HG02588 (cell line): Measurements from ENCODE around the gene PRAMEF12.
"Not testable (repeated sequence)": the region's sequence is repeated elsewhere in the genome, so short reads cannot be mapped to it uniquely, and the experiment has no call there.

ENCODE experiments used
- ATAC-seq: cut with Tn5 transposase; IDR thresholded peaks from one replicate; pipeline ENCODE4 v1.9.1; 2021; ENCODE audit warnings: mild to moderate bottlenecking, moderate library complexity; ENCODE audit not compliant: unreplicated experiment

Gene PRAMEF12

DNA sequence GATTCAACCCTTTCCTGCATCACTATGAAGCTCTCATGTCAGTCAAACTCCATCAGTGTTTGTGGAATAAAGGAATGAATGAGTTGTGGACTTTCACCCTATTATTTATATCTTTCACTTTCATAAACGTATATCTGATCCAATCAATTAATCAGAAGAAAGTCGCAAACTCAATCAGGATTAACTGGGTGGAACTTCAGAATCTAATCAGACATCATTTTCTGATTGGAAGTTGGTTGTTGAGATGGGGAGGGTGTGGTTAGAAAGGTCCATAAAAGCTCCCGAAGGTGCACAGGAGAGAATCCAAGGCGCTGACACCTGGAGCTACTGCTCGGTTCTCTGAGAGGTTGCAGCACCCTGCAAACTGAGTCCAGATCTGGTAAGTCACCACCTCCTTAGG, at the start of gene PRAMEF12:
TSS of gene PRAMEF12 (plus strand) at position 301 of the 400 bp plus-strand sequence. CDS start 1,130 bp downstream, outside the sequence.
- no peak for ATAC-seq

DNA sequence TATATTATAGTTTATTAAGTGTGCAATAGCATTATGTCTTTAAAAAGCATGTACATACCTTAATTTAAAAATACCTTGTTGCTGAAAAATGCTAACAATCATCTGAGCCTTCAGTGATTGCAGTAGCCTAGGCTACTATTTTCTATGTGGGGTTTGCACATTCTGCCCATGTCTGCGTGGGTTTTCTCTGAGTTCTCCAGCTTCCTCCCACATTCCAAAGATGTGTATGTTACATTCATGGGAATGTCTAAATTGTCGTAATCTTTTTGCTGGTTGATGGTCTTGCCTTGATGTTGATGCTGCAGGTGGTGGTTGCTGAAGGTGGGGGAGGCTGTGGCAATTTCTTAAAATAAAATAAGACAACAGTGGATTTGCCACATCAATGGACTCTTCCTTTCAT, 45.1 kb upstream of the PRAMEF12 start:
- ATAC-seq = no peak

DNA sequence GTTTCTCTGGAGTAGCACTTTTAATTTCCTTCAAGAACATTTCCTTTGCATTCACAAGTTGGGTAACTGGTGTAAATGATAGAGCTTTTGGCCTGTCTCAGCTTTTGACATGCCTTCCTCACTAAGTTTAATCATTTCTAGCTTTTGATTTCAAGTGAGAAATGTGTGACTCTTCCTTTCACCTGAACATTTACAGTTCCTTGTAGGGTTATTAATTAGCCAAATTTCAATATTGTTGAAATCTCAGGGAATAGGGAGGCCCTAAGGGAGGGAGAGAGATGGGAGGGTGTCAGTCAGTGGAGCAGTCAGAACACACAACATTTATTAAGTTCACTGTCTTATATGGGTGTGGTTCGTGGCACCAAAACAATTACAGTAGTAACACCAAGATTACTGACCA, 43.4 kb upstream of the PRAMEF12 start:
- no peak for ATAC-seq

DNA sequence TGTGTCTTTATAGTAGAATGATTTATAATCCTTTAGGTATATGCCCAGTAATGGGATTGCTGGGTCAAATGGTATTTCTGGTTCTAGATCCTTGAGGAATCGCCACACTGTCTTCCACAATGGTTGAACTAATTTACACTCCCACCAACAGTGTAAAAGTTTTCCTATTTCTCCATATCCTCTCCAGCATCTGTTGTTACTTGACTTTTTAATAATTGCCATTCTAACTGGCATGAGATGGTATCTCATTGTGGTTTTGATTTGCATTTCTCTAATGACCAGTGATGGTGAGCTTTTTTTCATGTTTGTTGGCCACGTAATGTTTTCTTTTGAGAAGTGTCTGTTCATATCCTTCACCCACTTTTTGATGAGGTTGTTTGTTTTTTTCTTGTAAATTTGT, 42.5 kb upstream of the PRAMEF12 start:
- ATAC-seq = not testable (repeated sequence)

DNA sequence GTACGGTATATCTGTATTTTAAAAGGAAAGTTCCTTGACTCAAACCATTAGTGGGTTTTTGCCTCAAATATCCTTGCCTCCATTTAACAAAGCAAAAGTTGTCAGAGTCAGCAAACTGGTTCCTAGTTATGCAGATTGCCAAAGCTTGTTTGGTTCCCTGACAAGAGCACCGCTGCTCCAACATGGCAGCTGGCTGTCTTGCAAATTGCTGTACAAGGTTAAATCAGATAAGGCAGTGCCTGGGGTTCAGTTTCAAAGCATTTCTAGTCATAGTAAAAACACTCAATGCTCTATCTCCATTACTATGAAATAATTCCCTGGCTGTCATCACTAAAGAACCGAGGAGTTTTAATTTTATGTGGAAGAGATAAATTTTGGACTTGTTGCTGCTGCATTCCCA, 38.9 kb upstream of the PRAMEF12 start:
- ATAC-seq = no peak

DNA sequence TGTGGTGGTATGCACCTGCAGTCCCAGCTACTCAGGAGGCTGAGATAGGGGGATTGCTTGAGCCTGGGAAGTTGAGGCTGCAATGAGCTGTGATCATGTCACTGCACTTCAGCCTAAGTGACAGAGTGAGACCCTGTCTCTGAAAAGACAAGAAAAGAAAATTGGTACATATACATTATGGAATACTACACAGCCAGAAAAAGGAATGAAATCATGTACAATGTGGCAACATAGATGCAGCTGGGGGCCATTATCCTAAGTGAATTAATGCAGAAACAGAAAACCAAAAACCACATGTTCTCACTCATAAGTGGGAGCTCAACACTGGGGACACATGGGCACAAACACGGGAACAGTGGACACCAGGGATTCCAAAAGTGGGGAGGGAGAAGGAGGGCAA, 34.6 kb upstream of the PRAMEF12 start:
- ATAC-seq = no peak

DNA sequence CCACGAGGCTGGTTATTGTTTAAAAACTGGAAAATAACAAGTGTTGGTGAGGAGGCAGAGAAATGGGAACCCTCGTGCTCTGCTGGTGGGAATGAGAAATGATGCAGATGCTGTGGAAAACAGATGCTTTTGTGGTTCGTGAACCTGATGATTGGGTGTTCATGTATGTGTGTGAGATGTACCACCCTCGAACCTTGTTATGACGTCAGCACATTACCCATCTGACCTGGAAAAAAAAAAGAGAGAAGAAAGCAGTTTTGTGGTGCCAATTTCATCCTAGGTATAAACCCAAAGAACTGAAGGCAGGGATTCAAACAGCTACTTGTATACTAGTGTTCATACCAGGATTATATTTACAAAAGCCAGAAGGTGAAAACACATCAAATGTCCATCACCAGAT, 33.9 kb upstream of the PRAMEF12 start:
- ATAC-seq = no peak

DNA sequence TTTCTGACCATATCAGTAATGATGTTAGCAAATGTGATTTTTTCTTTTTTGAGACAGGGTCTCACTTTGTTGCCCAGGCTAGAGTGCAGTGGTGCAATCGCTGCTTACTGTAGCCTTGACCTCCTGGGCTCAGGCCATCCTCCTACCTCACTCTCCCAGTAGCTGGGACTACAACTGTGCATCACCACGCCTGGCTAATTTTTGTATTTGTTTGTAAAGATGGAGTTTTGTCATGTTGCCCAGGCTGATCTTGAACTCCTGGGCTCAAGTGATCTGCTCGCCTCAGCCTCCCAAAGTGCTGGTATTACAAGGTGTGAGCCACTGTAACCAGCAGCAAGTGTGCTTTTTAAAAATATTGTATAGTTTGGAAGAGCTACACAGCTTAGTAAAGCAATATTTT, 31.6 kb upstream of the PRAMEF12 start:
- ATAC-seq = no peak

DNA sequence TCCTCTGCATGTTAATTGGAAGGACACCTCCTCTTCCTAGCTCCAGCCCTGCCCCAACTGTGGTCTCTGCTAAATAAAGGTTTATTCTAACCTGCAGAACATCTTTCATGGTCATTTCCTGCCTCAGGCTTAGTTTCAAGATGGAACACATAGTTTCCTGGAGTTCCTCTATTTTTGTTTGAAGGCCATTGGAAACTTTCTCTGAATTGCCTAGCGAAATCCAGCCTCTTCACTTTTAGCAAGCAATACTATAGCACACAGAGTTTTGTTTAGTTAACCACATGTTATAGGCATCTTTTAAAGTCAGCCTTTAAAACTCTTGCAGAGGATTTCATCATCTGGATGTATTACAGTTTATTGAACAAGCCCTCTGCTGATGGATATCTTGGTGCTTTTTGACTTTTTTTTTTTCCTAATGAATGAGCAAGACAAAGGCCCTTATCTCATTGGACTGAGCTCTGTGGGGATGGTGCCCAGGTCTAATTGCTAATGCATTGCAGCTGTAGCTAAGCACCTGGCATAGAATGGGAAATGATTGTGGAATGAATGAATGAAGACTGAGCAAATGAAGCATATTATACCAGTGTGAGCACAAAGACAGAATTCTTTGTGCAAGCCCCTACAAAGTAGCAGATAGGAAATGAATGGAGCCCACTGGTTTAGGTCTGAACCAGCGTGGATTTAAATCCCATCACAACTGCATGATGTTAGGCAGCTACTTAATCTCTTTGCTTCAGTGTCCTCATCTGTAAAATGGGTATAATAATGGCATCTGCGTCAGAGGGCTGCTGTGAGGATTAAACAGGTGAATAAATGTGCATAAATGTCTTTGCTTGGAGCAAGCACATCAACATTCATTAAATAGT, 28.2 kb upstream of the PRAMEF12 start:
- no peak for ATAC-seq

DNA sequence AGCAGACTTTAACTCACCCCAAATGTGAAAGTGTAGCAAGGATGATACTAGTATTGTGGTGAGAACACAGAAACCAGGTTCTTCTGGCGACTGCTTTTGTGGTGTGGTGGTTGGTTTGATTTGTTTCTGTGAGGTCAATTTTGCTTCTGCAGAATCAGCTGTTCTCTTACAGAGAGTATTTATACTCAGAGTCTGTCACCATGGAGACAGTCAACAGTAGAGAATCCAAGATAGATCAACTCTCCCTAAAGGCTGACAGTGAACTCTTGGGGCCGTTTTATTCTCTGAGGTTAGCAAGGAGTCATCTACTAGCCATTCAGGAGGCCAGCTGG, 27.6 kb upstream of the PRAMEF12 start, which contains the start of gene CFAP107:
TSS of gene CFAP107 (plus strand) at position 209 of the 332 bp plus-strand sequence. CDS start 231 bp downstream, outside the sequence.
- ATAC-seq = no peak

DNA sequence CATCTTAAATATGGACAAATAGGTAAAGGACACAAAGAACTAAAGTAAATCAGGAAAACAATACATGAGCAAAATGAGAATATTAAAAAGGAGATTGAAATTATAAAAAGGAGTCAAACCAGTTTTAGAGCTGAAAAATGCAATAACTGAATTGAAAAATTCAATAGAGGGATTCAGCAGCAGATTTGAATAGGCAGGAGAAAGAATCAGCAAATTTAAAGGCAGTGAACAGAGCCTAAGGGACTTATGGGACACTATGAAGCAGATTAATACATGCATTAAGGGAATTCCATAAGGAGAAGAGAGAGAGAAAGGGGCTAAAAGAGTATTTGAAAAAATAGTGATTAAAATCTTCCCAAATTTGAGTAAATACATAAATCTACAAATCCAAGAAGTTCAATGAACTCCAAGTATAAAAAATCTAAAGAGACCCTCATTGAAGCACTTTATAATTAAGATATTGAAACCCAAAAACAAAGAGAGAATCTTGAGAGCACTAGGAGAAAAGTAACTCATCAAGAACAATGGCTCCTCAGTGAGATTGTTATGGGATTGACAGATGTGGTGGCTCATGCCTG, 24.7 kb upstream of the PRAMEF12 start:
- no peak for ATAC-seq

DNA sequence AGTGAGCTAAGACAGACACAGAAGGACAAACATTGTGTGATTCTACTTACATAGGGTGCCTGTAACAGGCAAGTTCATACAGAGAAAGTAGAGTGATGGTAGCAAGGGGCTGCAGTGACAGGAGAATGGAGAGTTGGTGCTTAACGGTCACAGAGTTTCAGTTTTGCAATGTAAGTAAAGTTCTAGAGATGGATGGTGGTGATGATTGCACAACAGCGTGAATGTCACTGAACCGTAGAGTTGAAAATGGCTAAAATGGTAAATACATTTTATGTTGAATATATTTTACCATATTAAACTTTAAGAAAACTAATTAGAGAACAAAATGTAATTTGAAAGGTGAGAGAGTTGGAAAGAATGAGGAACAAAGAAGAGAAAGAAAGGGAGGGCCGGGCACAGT, 18.8 kb upstream of the PRAMEF12 start:
- no peak for ATAC-seq

DNA sequence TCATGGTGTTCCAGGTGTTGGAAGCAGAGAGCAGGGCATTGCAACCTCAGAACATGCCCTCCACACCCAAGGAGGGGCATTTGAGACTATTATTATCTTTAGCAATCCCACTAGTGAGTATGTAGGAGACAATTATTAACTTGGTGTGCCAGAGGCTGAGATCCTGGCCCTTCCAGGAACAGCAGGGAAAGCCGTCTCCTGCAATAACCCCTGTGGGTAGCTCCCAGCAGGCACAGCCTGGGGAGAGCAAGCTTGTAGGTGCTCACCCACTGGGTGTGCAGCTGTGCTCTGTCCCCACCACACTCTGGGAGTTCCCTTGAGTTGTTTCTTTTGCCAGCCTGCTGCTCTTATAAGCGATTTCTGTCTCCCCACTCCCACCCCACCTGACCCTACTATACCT, 17.3 kb upstream of the PRAMEF12 start:
- no peak for ATAC-seq

DNA sequence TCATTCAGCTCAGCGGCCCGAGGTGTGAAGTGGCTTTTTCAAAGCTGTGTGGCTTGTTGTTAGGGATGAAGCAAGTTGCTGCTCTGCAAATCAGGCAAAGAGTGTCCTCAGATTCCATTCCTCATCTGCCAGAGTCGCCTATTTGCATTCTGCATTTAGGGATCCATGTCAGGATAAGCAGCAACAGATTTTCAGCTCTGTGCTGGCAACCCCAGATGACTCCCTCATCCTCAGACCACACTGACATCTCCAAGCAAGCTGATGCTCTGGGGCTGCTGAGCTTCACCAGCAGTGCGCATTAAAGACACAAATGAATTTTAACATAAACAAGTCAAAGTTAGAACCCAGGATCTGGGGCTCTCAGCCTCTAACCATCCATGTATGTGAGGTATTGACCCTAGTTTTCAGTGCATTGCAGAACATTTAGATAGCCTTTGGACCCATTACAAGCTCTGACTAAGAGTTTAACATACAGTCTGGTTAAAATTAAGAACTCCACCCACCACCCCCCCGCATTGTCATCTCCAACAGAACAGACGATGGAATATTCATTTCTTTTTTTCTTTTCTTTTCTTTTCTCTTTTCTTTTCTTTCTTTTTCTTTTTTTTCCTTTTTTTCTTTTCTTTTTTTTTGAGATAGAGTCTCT, 16.6 kb upstream of the PRAMEF12 start:
- no peak for ATAC-seq

DNA sequence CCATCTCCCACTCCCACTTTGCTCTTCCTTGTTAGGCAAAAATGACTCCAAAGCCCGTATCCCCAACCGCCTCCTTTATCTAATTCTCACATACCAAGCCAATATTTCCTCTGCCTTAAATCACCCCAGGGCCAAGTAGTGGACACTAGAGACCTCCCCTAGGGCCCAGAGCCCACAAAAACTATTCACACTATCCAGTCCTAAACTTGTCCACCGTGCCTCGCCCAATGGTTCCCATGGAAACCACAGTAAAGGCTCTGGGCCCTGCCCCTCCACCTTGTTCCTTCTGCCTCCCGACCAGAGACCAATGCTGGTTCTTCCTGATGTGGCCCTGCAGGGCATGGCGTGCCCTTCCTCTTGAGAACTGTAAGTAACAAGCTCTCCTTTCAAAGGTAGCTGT, 15.7 kb upstream of the PRAMEF12 start:
- no peak for ATAC-seq

DNA sequence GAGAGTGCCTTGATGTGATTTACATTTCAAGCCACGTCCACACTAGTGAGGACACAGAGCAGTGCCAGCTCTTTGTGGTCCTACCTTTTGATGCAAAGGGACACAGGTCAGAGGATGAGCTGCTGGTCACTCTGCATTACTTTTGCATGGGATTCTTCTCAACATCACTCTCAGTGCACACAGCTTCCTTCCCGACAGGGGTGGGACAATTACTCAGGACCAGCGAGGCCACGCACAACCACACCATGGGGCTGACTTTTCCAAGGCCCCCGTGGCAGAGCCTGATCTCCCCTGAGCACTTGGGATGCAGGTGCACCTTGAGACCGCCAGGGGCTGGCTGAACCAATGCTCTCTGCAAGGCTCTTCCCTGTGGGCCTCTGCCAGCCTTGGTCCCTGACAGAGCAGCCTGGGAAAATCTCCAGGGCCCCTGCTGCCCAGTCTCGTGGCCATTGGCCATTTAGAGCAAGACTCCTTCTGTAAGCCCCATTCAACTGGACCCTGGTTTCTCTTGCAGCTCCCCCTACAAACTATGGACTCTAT, 13.2 kb upstream of the PRAMEF12 start:
- no peak for ATAC-seq

DNA sequence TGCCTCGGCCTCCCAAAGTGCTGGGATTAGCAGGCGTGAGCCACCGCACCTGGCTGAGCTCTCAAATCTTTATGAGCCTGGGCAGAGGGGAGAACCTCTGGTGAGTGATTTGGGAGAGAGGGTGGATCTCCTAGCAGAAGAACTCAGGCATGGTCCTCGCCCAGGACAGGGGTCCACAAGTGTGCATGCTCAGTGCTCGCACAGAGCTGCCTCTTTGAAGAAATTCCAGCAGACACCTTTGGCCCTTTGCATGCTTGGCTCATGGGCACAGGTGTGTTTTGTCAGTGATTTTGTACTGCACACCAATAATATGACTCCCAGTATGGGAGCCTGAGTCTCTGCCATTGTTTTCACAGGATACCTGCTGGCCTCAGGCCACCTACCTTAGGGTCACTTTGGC, 11.8 kb upstream of the PRAMEF12 start:
- no peak for ATAC-seq

DNA sequence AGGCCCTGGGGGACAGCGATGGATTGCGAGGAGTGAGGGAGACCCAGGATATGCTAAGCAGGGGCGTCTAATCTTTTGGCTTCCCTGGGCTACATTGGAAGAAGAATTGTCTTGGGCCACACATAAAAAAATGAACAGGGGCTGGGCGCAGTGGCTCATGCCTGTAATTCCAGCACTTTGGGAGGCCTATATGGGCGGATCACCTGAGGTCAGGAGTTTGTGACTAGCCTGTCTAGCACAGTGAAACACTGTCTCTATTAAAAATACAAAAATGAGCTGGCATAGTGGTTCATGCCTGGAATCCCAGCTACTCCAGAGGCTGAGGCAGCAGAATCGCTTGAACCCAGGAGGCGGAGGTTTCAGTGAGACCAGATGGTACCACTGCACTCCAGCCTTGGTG, 10.8 kb upstream of the PRAMEF12 start:
- ATAC-seq = no peak

DNA sequence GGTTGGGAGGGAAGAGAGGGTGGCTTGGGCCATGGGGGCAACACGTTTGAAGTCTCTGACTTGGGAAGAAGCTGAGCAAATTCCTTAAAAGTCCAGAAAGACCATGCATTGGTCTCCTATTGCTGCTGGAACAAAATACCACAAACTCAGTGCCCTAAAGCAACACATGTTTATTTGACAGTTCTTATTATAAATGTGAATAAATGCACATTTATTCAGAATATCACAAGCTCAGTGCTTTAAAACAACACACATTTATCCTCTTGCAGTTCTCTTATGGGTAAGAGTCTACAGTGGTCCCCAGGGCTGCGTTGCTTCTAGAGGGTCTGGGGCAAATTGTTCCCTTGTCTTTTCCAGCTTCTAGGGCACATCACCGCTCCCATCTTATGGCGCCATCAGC, 10.1 kb upstream of the PRAMEF12 start:
- ATAC-seq = no peak

DNA sequence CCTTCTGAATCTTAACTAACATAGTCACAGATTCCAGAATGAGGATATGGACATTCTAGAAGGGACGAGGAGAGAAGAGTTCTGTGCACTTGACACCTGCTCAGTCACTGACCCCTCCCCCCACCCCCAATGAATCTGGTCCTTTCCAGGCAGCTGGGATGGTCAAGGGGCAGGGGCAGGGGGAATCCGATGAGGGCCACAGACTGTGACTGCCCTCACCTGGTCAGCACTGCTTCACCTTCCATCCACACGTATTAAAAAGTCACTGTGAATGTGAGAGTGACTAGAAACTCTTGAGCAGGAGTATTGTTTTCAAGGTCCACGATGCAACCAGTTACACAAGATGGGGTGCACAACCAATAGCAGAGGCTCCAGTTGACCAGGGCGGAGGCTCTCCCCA, 9.5 kb upstream of the PRAMEF12 start:
- ATAC-seq = no peak

DNA sequence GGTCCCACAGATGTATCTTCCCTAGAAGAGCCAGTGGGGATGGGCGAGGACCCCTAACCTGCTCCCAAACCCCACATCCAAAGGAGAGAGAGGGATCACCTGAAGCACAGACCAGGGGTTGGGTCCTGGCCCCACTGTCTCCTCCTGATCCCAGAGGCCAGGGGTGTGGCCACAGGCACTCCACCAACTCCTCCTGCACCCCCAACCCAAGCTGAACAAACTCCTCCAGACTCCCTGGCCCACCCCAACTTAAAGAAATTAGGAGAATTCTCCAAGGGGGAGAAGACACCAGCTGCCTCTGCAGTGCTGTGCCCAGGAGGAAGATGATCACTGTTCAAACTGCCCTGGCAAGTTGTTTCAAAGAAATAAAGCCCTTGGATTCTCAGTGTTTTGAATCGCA, 4.5 kb upstream of the PRAMEF12 start:
- no peak for ATAC-seq

DNA sequence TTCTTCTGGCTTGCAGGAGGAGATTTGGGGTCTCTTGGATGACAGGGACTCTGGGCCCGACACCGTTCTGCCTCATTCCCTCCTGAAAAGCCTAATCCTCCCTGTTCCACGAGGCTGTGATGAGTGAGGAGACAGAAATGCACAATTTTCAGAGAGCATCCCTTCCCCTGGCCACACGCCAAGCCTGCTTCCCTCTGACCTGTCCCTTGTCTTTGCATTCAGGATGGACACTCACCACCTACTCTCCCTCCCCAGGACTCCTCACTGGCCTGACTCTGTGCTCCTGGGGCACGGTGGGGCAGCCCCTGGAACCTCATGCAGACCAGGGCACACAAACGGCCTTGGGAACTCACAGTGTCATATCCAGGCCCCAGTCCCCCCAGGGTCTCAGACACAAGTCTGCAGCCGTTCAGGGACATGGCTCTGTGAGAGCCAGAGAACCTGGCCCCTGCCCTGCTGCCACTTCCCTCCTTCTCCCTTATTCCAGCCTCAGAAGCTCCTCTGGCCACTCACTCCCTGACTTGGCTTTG, 3.5 kb upstream of the PRAMEF12 start:
- ATAC-seq = no peak
